ENCODE results near the gene SELENON.

GRCh38 chr1:25781130-25781433 is 18.9 kb upstream of the SELENON start:
- TF ChIP-seq NFE2L2 (IDR thresholded peaks at IDR 0.05; ENCODE audit: low read depth, low read length), result no peak
- no peak for TF ChIP-seq CTCF (conservative IDR thresholded peaks at IDR 0.05; ENCODE audit: low read depth, low read length)
- TF ChIP-seq CEBPB (IDR thresholded peaks at IDR 0.05; ENCODE audit: low read depth, low read length), result no peak
- TF ChIP-seq MXI1 (IDR thresholded peaks at IDR 0.05; ENCODE audit: borderline replicate concordance, low read depth, low read length), result no peak
- no peak for TF ChIP-seq USF2 (IDR thresholded peaks at IDR 0.05; ENCODE audit: low read depth, low read length)
- TF ChIP-seq MAZ (IDR thresholded peaks at IDR 0.05; ENCODE audit: borderline replicate concordance, low read depth, low read length), result no peak
